GM19193 (cell line): ENCODE results near the gene SOX6.

Experiments used
- POLR2A ChIP-seq: IDR thresholded peaks from 4 replicates; pipeline ENCODE4 v1.6.1; 2011; ENCODE audit not compliant: insufficient read depth, insufficient read length; ENCODE audit errors: extremely low read depth

Gene SOX6

DNA sequence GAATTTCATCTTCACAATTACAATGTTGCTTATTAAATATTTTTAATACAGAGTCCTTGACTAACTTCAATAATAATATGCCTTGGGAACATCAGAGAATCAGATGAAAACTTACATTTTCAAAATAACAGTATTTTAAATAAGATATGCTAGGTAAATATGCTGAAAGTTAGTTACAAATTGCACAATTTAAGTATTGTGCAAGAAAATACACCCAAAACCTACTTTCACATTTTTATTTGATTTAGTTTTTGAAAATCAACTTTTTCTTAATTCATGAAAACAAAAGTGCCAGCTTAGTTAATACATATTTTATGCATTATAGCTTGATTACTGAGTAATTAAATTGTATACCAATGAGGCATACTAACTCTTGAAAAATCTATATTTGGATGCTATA lies 76.8 kb downstream of the SOX6 start:
- no peak for TF ChIP-seq POLR2A

GRCh38 chr11:16278979-16279378 lies 77.4 kb downstream of the SOX6 start:
- no peak for TF ChIP-seq POLR2A

- no peak for TF ChIP-seq POLR2A
These were observed 78.1 kb downstream of the SOX6 start for GRCh38 chr11:16278273-16278672.

DNA sequence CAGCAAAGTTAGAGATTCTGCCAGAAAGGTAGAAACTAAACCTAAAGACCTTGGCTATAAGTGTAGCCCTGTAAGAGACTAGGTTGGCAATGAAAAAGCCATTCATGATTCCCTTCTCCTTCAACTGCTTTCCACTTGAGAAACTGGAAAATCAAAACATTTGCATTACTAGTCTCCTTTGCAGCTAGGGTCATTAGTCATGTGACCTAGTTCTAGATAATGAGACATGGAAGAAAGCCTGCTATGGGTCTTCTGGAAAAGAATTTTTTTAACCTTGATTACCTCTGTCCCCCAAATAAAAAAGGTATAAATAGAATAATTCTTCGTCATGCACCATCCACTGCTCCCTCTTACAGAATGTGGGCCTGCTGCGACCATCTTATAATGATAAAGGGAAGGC lies 80.1 kb downstream of the SOX6 start:
- TF ChIP-seq POLR2A: no peak

DNA sequence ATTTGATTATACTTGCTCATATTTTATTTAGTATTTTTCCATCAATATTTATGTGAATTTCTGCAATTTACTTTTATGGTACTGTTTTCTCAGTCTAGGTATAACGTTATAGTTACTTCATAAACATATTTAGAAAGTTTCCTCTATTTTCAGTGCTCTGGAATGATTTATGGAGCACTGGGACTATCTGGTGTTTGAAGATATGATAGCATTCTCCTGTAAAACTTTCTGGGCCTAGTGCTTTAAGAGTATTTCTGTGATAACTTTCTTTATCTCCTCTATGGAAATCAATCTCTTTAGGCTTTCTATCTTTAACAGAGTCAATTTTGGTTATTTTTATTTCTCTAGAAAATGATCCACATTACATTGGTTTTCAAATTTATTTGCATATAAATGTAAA lies 85.1 kb downstream of the SOX6 start:
- no peak for TF ChIP-seq POLR2A

DNA sequence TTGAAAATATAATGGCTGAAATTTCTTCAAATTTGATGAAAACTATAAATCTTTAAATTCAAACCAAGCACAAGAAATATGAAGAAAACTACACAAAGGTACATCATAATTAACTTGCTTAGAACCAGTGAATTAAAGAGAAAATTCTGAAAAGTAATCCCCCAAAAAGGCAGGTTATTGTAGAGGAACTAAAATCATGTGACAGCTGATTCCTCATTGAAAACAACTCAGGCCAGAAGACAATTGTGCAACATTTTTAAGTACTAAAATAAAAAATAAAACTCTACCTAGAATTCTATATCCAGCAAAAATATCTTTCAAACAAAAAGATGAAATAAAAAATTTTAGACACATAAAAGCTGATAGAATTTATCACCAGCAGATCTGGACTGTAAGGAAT lies 90.3 kb downstream of the SOX6 start:
- no peak for TF ChIP-seq POLR2A

DNA sequence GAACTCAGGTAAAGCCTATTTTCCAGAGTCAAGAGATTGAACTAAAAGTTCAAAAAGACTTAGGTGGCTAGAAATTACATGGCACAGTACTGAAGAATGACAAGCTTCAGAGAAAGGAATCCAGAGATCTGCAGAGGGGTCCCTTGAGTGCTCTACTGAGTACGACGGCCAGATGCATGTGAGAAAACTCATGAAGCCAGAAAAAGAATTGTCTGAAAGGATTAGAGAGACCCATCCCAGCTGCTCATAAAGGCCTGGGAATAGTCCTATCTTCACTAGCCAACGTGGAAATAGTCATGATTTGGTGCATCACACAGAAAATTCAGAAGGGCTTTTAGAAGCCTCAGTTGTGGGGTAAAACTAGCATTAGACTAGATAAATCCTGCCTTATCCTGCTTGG lies 91.3 kb downstream of the SOX6 start:
- no peak for TF ChIP-seq POLR2A

- TF ChIP-seq POLR2A: no peak
These were observed 93.7 kb downstream of the SOX6 start for GRCh38 chr11:16262645-16262955.

DNA sequence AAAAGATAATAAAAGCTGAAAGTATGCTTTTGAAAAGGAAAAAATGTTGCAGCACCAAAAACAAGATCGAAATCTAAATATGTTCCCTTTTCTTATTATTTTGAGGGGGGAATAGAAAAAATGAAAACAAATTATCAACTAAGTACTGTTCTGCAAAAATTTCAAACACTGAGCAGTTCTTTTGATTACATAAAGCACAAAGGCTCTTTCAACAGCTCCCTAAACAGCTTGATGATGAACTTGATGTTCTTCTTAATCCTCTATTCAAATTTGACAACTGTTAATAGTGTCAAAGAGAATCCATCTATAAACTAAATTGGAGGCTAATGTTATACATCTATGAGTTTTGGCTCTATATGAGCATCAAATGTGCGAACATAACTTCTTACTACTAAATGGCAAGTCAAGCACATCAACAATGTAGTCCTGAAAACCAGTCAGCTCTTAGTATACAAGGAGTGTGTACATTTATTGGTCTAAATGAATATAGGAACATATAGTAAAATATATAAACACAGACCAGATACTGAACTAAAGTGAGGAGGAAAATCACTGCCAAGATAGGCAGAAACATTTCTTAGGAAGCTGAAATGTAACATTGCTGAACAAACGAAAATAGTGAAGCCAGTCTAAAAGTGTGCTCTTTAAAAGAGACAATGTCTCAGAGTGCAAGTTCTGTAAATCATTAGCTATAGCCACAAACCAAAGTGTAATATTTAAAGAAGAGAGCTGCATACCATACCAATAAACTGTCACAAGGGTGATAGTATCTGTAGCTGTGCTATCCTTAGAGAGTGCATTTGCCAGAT lies 94.3 kb downstream of the SOX6 start:
- no peak for TF ChIP-seq POLR2A

- no peak for TF ChIP-seq POLR2A
These were observed 104.0 kb downstream of the SOX6 start for GRCh38 chr11:16252373-16252772.

- TF ChIP-seq POLR2A: no peak
These were observed 108.1 kb downstream of the SOX6 start for GRCh38 chr11:16248248-16248647.

DNA sequence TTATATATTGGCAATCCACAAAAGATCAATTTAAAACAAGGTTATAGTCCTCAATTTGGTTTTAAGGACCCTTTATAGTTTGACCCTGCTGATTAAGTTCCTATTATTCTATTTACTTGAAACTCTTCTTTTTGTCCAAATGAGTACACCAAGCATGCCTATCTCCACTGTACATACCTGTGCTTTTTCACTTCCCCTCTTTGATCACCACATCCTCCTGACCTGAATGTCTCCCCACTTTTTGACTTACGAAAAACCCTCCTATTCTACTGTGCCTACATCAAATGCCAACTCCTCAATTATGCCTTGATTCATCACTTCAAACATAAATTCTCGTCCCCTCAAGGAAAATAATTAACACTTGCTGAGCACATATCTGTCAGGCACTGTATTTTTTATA lies 113.5 kb downstream of the SOX6 start:
- no peak for TF ChIP-seq POLR2A

GRCh38 chr11:16240687-16241086 lies 115.7 kb downstream of the SOX6 start:
- no peak for TF ChIP-seq POLR2A

DNA sequence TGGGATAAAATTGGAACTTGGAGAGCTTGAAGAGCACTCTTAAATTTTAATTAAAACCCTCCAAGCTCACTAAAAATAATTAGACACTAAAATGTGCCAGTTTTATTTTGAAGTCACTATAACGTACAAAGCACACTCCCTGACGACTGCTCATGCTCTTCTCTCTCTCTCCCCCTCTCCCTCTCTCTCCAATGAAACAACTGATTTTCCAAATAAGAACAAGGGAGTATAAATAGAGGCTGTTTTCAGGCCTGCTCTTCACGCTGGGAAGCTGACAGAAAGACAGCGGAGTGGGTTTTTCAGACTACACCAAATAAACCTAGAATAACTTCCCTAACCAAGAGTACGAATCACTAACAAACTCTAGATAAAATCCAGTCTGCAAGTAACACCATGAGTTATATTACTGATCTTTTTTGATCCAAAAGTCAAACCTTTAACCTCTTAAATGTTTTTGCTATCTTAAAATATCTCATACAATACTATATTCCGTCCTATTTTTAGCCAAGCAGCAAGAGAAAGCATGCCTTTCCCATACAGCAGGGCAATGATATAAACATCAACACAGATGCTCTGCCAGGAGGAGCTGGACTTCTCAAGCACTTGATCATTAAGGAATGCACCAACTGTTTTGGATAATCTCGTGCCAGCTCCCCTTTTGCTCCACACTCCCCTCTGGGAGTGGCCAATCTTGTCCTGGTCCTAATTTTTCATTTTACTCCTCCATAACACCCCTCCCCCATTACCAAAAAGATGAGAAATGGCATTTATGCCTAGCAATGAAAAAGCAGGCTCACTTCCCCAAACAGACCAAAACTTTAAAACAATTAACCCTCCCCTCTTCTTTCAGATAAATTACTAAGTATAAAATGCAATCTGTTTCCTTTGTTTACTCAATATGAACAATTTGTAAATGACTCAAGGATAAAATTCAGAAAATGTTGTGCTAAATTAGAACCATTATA lies 116.9 kb downstream of the SOX6 start:
- TF ChIP-seq POLR2A: no peak

DNA sequence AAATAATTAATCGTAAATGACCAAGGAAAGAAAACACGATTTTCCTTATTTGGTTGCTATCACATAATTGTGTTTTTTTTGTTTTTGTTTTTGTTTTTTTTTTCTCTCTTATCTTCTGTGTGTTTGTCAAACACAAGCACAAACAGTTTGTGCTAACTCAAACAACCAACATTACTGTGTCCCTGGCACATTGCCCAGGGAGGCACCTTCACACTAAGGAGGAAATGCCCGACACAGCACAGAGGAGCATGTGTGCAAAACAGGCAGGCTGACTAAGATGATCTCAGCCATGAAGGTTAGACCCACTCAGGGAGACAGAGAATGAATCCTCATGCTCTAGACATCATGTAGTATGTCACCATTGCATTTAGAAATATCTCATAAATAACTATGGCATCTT lies 130.1 kb downstream of the SOX6 start:
- TF ChIP-seq POLR2A: no peak

- no peak for TF ChIP-seq POLR2A
These were observed 130.7 kb downstream of the SOX6 start for GRCh38 chr11:16225623-16226022.
